H9 (cell line): ENCODE measurements around the gene ASL. TPM values are rescaled to one million over a fixed set of nuclear protein-coding genes. Genes with fewer than 3 reads are reported as not detected.
"Not testable (repeated sequence)": the region's sequence is repeated elsewhere in the genome, so short reads cannot be mapped to it uniquely, and the experiment has no call there.

Experiments
- DNase-seq: peaks from one replicate; pipeline ENCODE4 v3.0.0-alpha.2; 2017
- H2AFZ ChIP-seq: one replicate; pipeline ENCODE4 v1.6.1; 2013; ENCODE audit warnings: mild to moderate bottlenecking, low read length, control low read depth, moderate library complexity
- H2AK5ac ChIP-seq: 2 replicates; pipeline ENCODE4 v1.6.1; 2013; ENCODE audit warnings: low read length, control low read depth, mixed read lengths; ENCODE audit not compliant: insufficient read length
- H2BK120ac ChIP-seq: one replicate; pipeline ENCODE4 v1.6.1; 2013; ENCODE audit warnings: low read depth, mild to moderate bottlenecking, low read length, control low read depth, inconsistent platforms; ENCODE audit not compliant: poor library complexity, severe bottlenecking
- H2BK12ac ChIP-seq: 2 replicates; pipeline ENCODE4 v1.6.1; 2013; ENCODE audit warnings: low read length, control low read depth, mixed read lengths, low read depth; ENCODE audit not compliant: insufficient read length
- H2BK15ac ChIP-seq: 2 replicates; pipeline ENCODE4 v1.6.1; 2013; ENCODE audit warnings: low read depth, low read length, control low read depth
- H2BK20ac ChIP-seq: one replicate; pipeline ENCODE4 v1.6.1; 2013; ENCODE audit warnings: low read depth, mild to moderate bottlenecking, low read length, control low read depth, inconsistent platforms; ENCODE audit not compliant: poor library complexity, severe bottlenecking
- H2BK5ac ChIP-seq: 2 replicates; pipeline ENCODE4 v1.6.1; 2013; ENCODE audit warnings: low read length, control low read depth, mixed read lengths; ENCODE audit not compliant: insufficient read length
- H3K14ac ChIP-seq: 2 replicates; pipeline ENCODE4 v1.6.1; 2013; ENCODE audit warnings: low read length, control low read depth; ENCODE audit not compliant: insufficient read depth
- H3K18ac ChIP-seq: 2 replicates; pipeline ENCODE4 v1.6.1; 2013; ENCODE audit warnings: low read depth, mild to moderate bottlenecking, mixed read lengths, low read length, control low read depth; ENCODE audit not compliant: insufficient read length
- H3K23ac ChIP-seq: 2 replicates; pipeline ENCODE4 v1.6.1; 2013; ENCODE audit warnings: low read length, control low read depth, mixed read lengths, low read depth; ENCODE audit not compliant: insufficient read length
- H3K23me2 ChIP-seq: 2 replicates; pipeline ENCODE4 v1.6.1; 2013; ENCODE audit warnings: low read depth, mild to moderate bottlenecking, mixed read lengths, low read length, control low read depth; ENCODE audit not compliant: insufficient read length, poor library complexity, severe bottlenecking
- H3K27ac ChIP-seq: 2 replicates; pipeline ENCODE4 v1.5.1; 2013; ENCODE audit warnings: low read length, control low read depth, mixed read lengths, low read depth; ENCODE audit not compliant: insufficient read length
- H3K27me3 ChIP-seq: 2 replicates; pipeline ENCODE4 v1.6.1; 2013; ENCODE audit warnings: low read length, control low read depth, inconsistent platforms; ENCODE audit not compliant: insufficient read depth
- H3K4ac ChIP-seq: 2 replicates; pipeline ENCODE4 v1.6.1; 2013; ENCODE audit warnings: low read depth, mild to moderate bottlenecking, control low read depth, inconsistent platforms, low read length, moderate library complexity
- H3K4me1 ChIP-seq: 2 replicates; pipeline ENCODE4 v1.6.1; 2013; ENCODE audit warnings: low read length, control low read depth, inconsistent platforms; ENCODE audit not compliant: insufficient read depth
- H3K4me2 ChIP-seq: 2 replicates; pipeline ENCODE4 v1.6.1; 2013; ENCODE audit warnings: low read length, control low read depth, mixed read lengths; ENCODE audit not compliant: insufficient read length, insufficient read depth
- H3K56ac ChIP-seq: 2 replicates; pipeline ENCODE4 v1.6.1; 2013; ENCODE audit warnings: low read depth, mild to moderate bottlenecking, mixed read lengths, low read length, control low read depth; ENCODE audit not compliant: insufficient read length
- H3K79me1 ChIP-seq: 2 replicates; pipeline ENCODE4 v1.6.1; 2013; ENCODE audit warnings: low read depth, mild to moderate bottlenecking, moderate library complexity, low read length, control low read depth, inconsistent platforms; ENCODE audit not compliant: insufficient read depth, poor library complexity, severe bottlenecking
- H3K79me2 ChIP-seq: 2 replicates; pipeline ENCODE4 v1.6.1; 2013; ENCODE audit warnings: low read length, control low read depth, inconsistent platforms; ENCODE audit not compliant: insufficient read depth
- H3K9ac ChIP-seq: 2 replicates; pipeline ENCODE4 v1.6.1; 2013; ENCODE audit warnings: low read length, control low read depth, mixed read lengths; ENCODE audit not compliant: insufficient read length; ENCODE audit errors: extremely low read depth
- H3K9me3 ChIP-seq: one replicate; pipeline ENCODE4 v1.6.1; 2013; ENCODE audit warnings: low read depth, low read length, inconsistent platforms; ENCODE audit not compliant: control insufficient read depth
- H3T11ph ChIP-seq: one replicate; pipeline ENCODE4 v1.6.1; 2013; ENCODE audit warnings: mild to moderate bottlenecking, low read length, control low read depth, inconsistent platforms
- H4K20me1 ChIP-seq: one replicate; pipeline ENCODE4 v1.6.1; 2013; ENCODE audit not compliant: control insufficient read depth, insufficient read length, insufficient read depth
- H4K5ac ChIP-seq: 2 replicates; pipeline ENCODE4 v1.6.1; 2013; ENCODE audit warnings: low read depth, mild to moderate bottlenecking, mixed read lengths, low read length, control low read depth; ENCODE audit not compliant: insufficient read length
- H4K8ac ChIP-seq: replicated peaks from 2 replicates; pipeline ENCODE4 v1.6.1; 2013; ENCODE audit warnings: low read length, control low read depth, mixed read lengths, low read depth; ENCODE audit not compliant: insufficient read length
- H4K91ac ChIP-seq: 2 replicates; pipeline ENCODE4 v1.6.1; 2013; ENCODE audit warnings: low read depth, mild to moderate bottlenecking, moderate library complexity, mixed read lengths, low read length, control low read depth; ENCODE audit not compliant: insufficient read length
- H3K27ac Mint-ChIP-seq, 3 experiments: 2 replicates in 2 of 3; 3 replicates in 1 of 3; pipeline ENCODE4 v1.8.0; 2020 to 2021; ENCODE audit warnings: mixed read lengths in 3 of 3, mild to moderate bottlenecking in 1 of 3, moderate library complexity in 1 of 3
- H3K27me3 Mint-ChIP-seq: 2 replicates; pipeline ENCODE4 v1.8.0; 2021; ENCODE audit warnings: low read depth, mild to moderate bottlenecking, moderate library complexity, mixed read lengths
- H3K36me3 Mint-ChIP-seq, 3 experiments: 2 replicates in 2 of 3; 3 replicates in 1 of 3; pipeline ENCODE4 v1.8.0; 2020 to 2021; ENCODE audit warnings: low read depth in 3 of 3, mixed read lengths in 3 of 3; ENCODE audit not compliant: insufficient read depth in 1 of 3
- H3K4me1 Mint-ChIP-seq, 2 experiments: 2 replicates each; pipeline ENCODE4 v1.8.0; 2020; ENCODE audit warnings: mixed read lengths in 2 of 2
- H3K4me3 Mint-ChIP-seq, 2 experiments: 2 replicates in 1 of 2; 3 replicates in 1 of 2; pipeline ENCODE4 v1.8.0; 2020 to 2021; ENCODE audit warnings: mild to moderate bottlenecking in 2 of 2, mixed read lengths in 2 of 2, moderate library complexity in 1 of 2
- H3K9me3 Mint-ChIP-seq, 2 experiments: 2 replicates in 1 of 2; 3 replicates in 1 of 2; pipeline ENCODE4 v1.8.0; 2020; ENCODE audit warnings: mild to moderate bottlenecking in 2 of 2, mixed read lengths in 2 of 2, moderate library complexity in 1 of 2
- CTCF ChIP-seq: fragments of 200-600 bp; sonication (generic); conservative IDR thresholded peaks from 3 replicates; pipeline ENCODE4 v1.8.0; 2021; ENCODE audit warnings: antibody characterized with exemption, mild to moderate bottlenecking
- WGBS: extraction: QIAGEN DNeasy Blood & Tissue Kit; methylation state at CpG from one replicate; pipeline ENCODE4 v1.1.7; 2013; ENCODE audit warnings: missing lambda C conversion rate, low lambda C conversion rate, mixed read lengths; ENCODE audit not compliant: insufficient read length; ENCODE audit errors: extremely low coverage; 5-methylcytosine and 5-hydroxymethylcytosine counted together
- total RNA-seq: library from RNA; stranded (reverse); gene quantifications from 2 replicates; pipeline ENCODE4 v1.2.1, GENCODE V29; 2021

ASL gene
- total RNA-seq, 1 experiment from 2014 or later = 30.7 TPM

GRCh38 chr7:66033471-66034385 is 41.9 kb upstream of the ASL start:
- no peak overlapping the region for H3K4me2 ChIP-seq
- no peak overlapping the region for H3T11ph ChIP-seq
- H2AFZ ChIP-seq = no peak overlapping the region
- no peak overlapping the region for H3K4me3 Mint-ChIP-seq
- no peaks in the 10 kb centered on the region for H4K20me1 ChIP-seq
- H3K23ac ChIP-seq = no peak overlapping the region
- no peak overlapping the region for H3K4ac ChIP-seq
- no peak overlapping the region for H2BK20ac ChIP-seq
- H3K27ac ChIP-seq = no peak overlapping the region
- no peak for TF ChIP-seq CTCF
- no peaks in the 10 kb centered on the region for H3K27me3 ChIP-seq
- no peak overlapping the region for H2BK120ac ChIP-seq
- H3K4me1 ChIP-seq = no peaks in the 10 kb centered on the region
- H3K18ac ChIP-seq = no peak overlapping the region
- no peaks in the 10 kb centered on the region; a peak in 1 of 5 replicates for H3K9me3 Mint-ChIP-seq
- H2BK12ac ChIP-seq = no peak overlapping the region
- no peaks in the 10 kb centered on the region for H3K79me2 ChIP-seq
- no peak overlapping the region for H3K9ac ChIP-seq
- no peaks in the 10 kb centered on the region for H3K36me3 Mint-ChIP-seq
- no peak overlapping the region for H3K56ac ChIP-seq
- no peak overlapping the region for H3K14ac ChIP-seq
- H2BK5ac ChIP-seq = no peak overlapping the region
- no peak overlapping the region for H3K27ac Mint-ChIP-seq
- no peak overlapping the region for H2BK15ac ChIP-seq
- H3K79me1 ChIP-seq = no peaks in the 10 kb centered on the region
- WGBS = no CpG with 5 or more reads among the region's 7 CpGs
- no peaks in the 10 kb centered on the region for H3K9me3 ChIP-seq
- no peak overlapping the region for H2AK5ac ChIP-seq
- H4K8ac ChIP-seq = no peak overlapping the region
- H4K5ac ChIP-seq = no peak overlapping the region
- no peaks in the 10 kb centered on the region for H3K4me1 Mint-ChIP-seq
- no peaks in the 10 kb centered on the region for H3K23me2 ChIP-seq
- no peak overlapping the region for H4K91ac ChIP-seq
- no peak for DNase-seq
- no peaks in the 10 kb centered on the region for H3K27me3 Mint-ChIP-seq

- H2AFZ ChIP-seq, H3K79me2 ChIP-seq, H3K56ac ChIP-seq, H3K23ac ChIP-seq, H3K9me3 Mint-ChIP-seq, H3K36me3 Mint-ChIP-seq, H3K4me1 ChIP-seq, H2BK5ac ChIP-seq, H2BK15ac ChIP-seq, H3K23me2 ChIP-seq, DNase-seq, H2AK5ac ChIP-seq, H2BK120ac ChIP-seq, H3K4me1 Mint-ChIP-seq, H3K4me2 ChIP-seq, H3K9me3 ChIP-seq, H3K4ac ChIP-seq, H3K27ac ChIP-seq, H3K27me3 Mint-ChIP-seq, H3K27ac Mint-ChIP-seq, H3K27me3 ChIP-seq, H2BK12ac ChIP-seq, H3K4me3 Mint-ChIP-seq, H3T11ph ChIP-seq, H3K9ac ChIP-seq, H4K91ac ChIP-seq, H3K79me1 ChIP-seq, H3K18ac ChIP-seq, H4K20me1 ChIP-seq, H3K14ac ChIP-seq, H2BK20ac ChIP-seq, H4K8ac ChIP-seq, H4K5ac ChIP-seq: not testable (repeated sequence)
- no CpG with 5 or more reads among the region's 1 CpG for WGBS
Observed at GRCh38 chr7:66034436-66035010, 41.1 kb upstream of the ASL start.
